Keratinocyte (primary cell): ENCODE measurements around the gene EIF6. TPM values are rescaled to one million over a fixed set of nuclear protein-coding genes. Genes with fewer than 3 reads are reported as not detected.

Source experiments
- DNase-seq: peaks from one replicate; pipeline ENCODE4 v3.0.0-alpha.2; 2011; ENCODE audit warnings: low read depth, missing footprints, low spot score
- FAIRE-seq: peaks from 2 replicates; lab custom pipeline; 2011; peaks lifted over from hg19 to GRCh38; lab: Jason Lieb, UNC
- H2AFZ ChIP-seq: 2 replicates; pipeline ENCODE4 v1.6.0; 2012; ENCODE audit warnings: low read length, control low read depth, inconsistent platforms; ENCODE audit not compliant: control insufficient read depth
- H3K27ac ChIP-seq: 2 replicates; pipeline ENCODE4 v1.5.1; 2011; ENCODE audit warnings: low read length; ENCODE audit not compliant: control insufficient read depth, insufficient read depth
- H3K27me3 ChIP-seq: 3 replicates; pipeline ENCODE4 v1.6.0; 2011; ENCODE audit warnings: low read length; ENCODE audit not compliant: control insufficient read depth, insufficient read depth; ENCODE audit errors: extremely low read depth
- H3K36me3 ChIP-seq, 2 experiments: 2 replicates in 1 of 2; 3 replicates in 1 of 2; pipeline ENCODE4 v1.5.1; 2011; ENCODE audit warnings: low read length in 2 of 2, mild to moderate bottlenecking in 1 of 2; ENCODE audit not compliant: control insufficient read depth in 2 of 2, insufficient read depth in 2 of 2; ENCODE audit errors: extremely low read depth in 1 of 2
- H3K4me1 ChIP-seq: 3 replicates; pipeline ENCODE4 v1.5.1; 2011; ENCODE audit warnings: low read length; ENCODE audit not compliant: control insufficient read depth, insufficient read depth; ENCODE audit errors: extremely low read depth
- H3K4me2 ChIP-seq: 3 replicates; pipeline ENCODE4 v1.6.0; 2011; ENCODE audit warnings: low read depth, low read length; ENCODE audit not compliant: control insufficient read depth, insufficient read depth; ENCODE audit errors: extremely low read depth
- H3K4me3 ChIP-seq, 3 experiments: fragments of 200-600 bp in 1 of 3; sonication (generic) in 1 of 3; 2 replicates in 2 of 3; 3 replicates in 1 of 3; pipeline ENCODE4 v1.5.1; 2011 to 2016; ENCODE audit warnings: low read length in 3 of 3, mild to moderate bottlenecking in 3 of 3, control low read depth in 2 of 3, inconsistent platforms in 1 of 3, low read depth in 1 of 3, mixed read lengths in 1 of 3, mixed run types in 1 of 3, moderate library complexity in 1 of 3; ENCODE audit not compliant: control insufficient read depth in 2 of 3, insufficient read depth in 2 of 3; ENCODE audit errors: extremely low read depth in 1 of 3
- H3K79me2 ChIP-seq: 2 replicates; pipeline ENCODE4 v1.6.0; 2012; ENCODE audit warnings: low read length; ENCODE audit not compliant: control insufficient read depth, insufficient read depth
- H3K9ac ChIP-seq: 3 replicates; pipeline ENCODE4 v1.6.0; 2011; ENCODE audit warnings: low read length; ENCODE audit not compliant: control insufficient read depth, insufficient read depth; ENCODE audit errors: extremely low read depth
- H3K9me1 ChIP-seq: 3 replicates; pipeline ENCODE4 v1.6.0; 2011; ENCODE audit warnings: low read length; ENCODE audit not compliant: control insufficient read depth, insufficient read depth; ENCODE audit errors: extremely low read depth
- H3K9me3 ChIP-seq: 2 replicates; pipeline ENCODE4 v1.5.1; 2012; ENCODE audit warnings: low read depth, low read length; ENCODE audit not compliant: control insufficient read depth
- H4K20me1 ChIP-seq: 3 replicates; pipeline ENCODE4 v1.6.0; 2011; ENCODE audit warnings: low read length; ENCODE audit not compliant: control insufficient read depth, insufficient read depth; ENCODE audit errors: extremely low read depth
- CTCF ChIP-seq, 3 experiments: IDR thresholded peaks in 1 of 3; conservative IDR thresholded peaks in 1 of 3; optimal IDR thresholded peaks in 1 of 3; 2 replicates in 2 of 3; 3 replicates in 1 of 3; pipeline versions ENCODE3 to v1.5.1; 2011; ENCODE audit warnings: low read length in 3 of 3, mild to moderate bottlenecking in 3 of 3, moderate library complexity in 2 of 3, control low read depth in 1 of 3, inconsistent platforms in 1 of 3; ENCODE audit not compliant: insufficient read depth in 2 of 3; ENCODE audit errors: extremely low read depth in 1 of 3
- EZH2 ChIP-seq: IDR thresholded peaks from one replicate; pipeline ENCODE4 v1.6.1; 2012; ENCODE audit warnings: inconsistent platforms, mild to moderate bottlenecking, low read length, moderate library complexity
- dilution Hi-C: fragments of 300-500 bp; cut with MboI; formaldehyde crosslinking; loops from one replicate; pipeline ENCODE4 v1.7.0; 2020; ENCODE audit warnings: low sequenced_read_pairs; ENCODE audit not compliant: extremely low pct_ligation_motif_present
- polyA plus RNA-seq, 5 experiments: library from polyadenylated mRNA; depleted of rRNA in 3 of 5; stranded (reverse) in 3 of 5; stranded (forward) in 1 of 5; unstranded in 1 of 5; fragments of >200 nt; gene quantifications; 1 replicate in 1 of 5; 2 replicates in 3 of 5; 3 replicates in 1 of 5; pipeline versions ENCODE4 v1.2.1 to v1.2.3, GENCODE V29; 2011 to 2012; ENCODE audit warnings: missing spikeins in 2 of 5, low read depth in 1 of 5, low replicate concordance in 1 of 5

Gene EIF6
- polyA plus RNA-seq, 1 donor (not counting 4 experiments of a cell fraction or from before 2014, with no cell fraction given) = 206 TPM

DNA sequence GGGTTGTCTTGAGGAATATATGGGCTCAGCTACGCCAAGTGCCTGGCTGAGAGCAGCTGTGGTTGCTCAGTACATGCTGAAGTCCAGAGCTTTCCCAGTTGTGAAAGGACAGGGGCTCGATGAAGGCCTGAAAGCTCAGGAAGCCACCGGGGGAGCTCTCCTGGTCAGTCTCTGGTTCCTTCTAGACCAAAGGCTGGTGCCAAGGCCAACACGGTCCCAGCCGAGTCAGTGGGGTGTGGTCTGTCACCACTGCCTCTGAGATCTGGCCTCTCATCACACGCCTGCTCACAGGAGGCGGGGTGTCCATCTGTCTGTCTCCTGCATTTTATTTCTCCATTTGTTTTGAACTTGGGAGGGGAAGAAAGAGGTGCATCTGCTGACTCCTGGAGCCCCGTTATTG, 12.6 kb upstream of the EIF6 start:
- peaks cover 13% of the 10 kb centered on the region for H3K4me1 ChIP-seq
- no peak overlapping the region for H3K9ac ChIP-seq
- H3K79me2 ChIP-seq = no peaks in the 10 kb centered on the region
- DNase-seq = no peak
- H3K9me1 ChIP-seq = no peaks in the 10 kb centered on the region
- H2AFZ ChIP-seq = no peak overlapping the region
- no peak overlapping the region for H3K27ac ChIP-seq
- H3K36me3 ChIP-seq = no peaks in the 10 kb centered on the region
- dilution Hi-C loops = no loop called here
- H3K27me3 ChIP-seq = no peaks in the 10 kb centered on the region
- H4K20me1 ChIP-seq = no peaks in the 10 kb centered on the region
- FAIRE-seq = no peak
- no peaks in the 10 kb centered on the region for H3K9me3 ChIP-seq
- H3K4me3 ChIP-seq = no peak overlapping the region
- H3K4me2 ChIP-seq = no peak overlapping the region
- TF ChIP-seq CTCF (optimal IDR thresholded peaks at IDR 0.05 in 1 of 3, IDR thresholded peaks at IDR 0.05 in 1 of 3, conservative IDR thresholded peaks at IDR 0.05 in 1 of 3; ENCODE audit: extremely low read depth in 1 of 3, insufficient read depth in 2 of 3, low read length in 3 of 3) = no peak
- no peak for TF ChIP-seq EZH2

DNA sequence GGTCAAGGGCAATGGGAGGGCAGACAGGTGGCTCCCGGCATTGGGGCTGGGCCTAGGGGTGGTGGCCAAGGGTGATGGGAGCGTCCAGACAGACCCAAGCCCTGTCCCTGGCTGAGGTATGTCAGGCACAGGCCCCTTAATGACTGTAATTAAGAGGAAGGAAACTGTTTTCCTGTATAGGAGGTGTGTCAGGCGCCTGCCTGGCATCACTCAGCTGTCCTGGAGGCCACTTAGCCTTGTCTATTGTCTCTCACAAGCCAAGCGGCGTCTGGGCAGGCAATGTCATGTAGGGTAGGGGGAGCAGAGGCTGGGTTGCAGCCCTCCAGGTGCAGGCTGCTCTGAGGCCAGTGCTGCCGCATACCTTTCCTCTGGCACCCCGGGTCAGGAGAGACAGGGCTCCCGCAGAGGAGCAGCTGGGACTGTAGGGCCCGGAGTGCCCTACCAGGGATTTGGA, 11.6 kb upstream of the EIF6 start:
- Histone ChIP-seq H3K4me1 (peaks cover 17% of the 10 kb centered on the region), H2AFZ (no peak overlapping the region), H3K9ac (no peak overlapping the region), H3K9me3 (no peaks in the 10 kb centered on the region), H3K27me3 (no peaks in the 10 kb centered on the region), H4K20me1 (no peaks in the 10 kb centered on the region), H3K4me3 (no peak overlapping the region), H3K27ac (no peak overlapping the region), H3K9me1 (no peaks in the 10 kb centered on the region), H3K79me2 (peaks cover 2% of the 10 kb centered on the region), H3K4me2 (no peak overlapping the region), H3K36me3 (no peaks in the 10 kb centered on the region)
- dilution Hi-C loops = no loop called here
- TF ChIP-seq EZH2 = no peak
- no peak for TF ChIP-seq CTCF (optimal IDR thresholded peaks at IDR 0.05 in 1 of 3, IDR thresholded peaks at IDR 0.05 in 1 of 3, conservative IDR thresholded peaks at IDR 0.05 in 1 of 3; ENCODE audit: extremely low read depth in 1 of 3, insufficient read depth in 2 of 3, low read length in 3 of 3)
- FAIRE-seq (no peak), DNase-seq (no peak)
